Stimulated activated CD4-positive, alpha-beta T cell treated with anti-CD3 and anti-CD28 coated beads, Interleukin-15, amount 100 ng/mL, for 48 hours (primary cell): Measurements from ENCODE around the gene TECTB.
A peak's percentile ranks its signal among the peaks of the same experiment; 100 is the strongest.

Experiments
- DNase-seq, 2 donors: peaks; one replicate each; pipeline ENCODE4 v3.0.0-alpha.2; 2020; ENCODE audit warnings: low read depth in 2 of 2

The TECTB gene

DNA sequence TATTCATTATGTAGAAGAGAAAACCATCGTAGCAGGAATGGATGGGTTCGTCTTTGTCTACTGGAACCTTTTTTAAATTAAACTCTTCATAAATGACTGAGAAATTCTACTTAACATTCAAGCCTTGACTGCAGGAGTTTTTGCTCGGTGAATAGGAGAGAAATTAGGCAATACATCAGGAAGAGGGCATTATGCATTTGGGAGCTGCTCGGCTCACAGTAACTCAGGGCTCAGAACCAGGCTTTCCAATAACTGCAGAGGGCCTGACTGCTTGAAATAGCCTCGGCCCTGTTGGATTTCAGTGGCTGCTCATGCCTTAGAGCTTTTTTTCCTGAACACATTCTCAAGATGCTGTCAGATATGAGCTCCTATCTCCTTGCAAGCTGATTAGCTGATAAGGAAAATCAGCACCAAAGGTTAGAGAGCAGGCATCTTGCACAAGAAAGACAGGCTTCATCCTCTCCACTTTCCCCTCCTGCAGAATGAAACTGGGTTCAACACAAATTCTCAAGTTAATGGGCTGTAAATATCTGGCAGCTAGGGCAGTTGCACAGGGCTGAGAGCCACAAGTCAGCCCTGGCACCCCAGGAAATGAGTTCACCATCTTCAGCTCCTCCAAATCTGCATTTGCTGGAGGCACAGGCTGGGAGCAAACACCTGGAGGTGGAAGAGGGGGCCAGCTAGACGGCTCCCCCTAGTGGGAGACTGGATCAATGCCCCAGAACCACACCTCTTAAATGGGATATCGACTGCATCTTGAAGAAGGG is 24.3 kb downstream of the TECTB start:
- peak in 1 of 2 donors; percentile 7 for DNase-seq

DNA sequence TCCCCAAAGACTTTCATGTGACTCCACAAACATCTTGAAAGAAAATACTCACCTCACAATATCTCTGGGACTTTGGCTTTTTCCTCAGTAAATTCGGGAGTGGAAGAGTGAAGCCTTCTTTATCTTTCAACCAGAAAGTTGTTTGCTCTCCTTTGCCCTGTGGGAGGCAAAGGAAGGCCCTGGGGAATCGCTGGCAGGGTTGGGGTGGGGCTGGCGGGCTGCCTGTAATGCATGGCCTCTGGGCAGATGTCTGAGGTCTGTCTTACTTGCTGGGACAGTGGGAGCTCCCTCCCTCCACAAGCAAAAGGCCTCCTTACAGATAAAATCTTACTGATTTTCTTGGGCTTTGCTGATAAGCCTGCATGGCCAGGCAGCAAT is 24.9 kb downstream of the TECTB start:
- no peak for DNase-seq

DNA sequence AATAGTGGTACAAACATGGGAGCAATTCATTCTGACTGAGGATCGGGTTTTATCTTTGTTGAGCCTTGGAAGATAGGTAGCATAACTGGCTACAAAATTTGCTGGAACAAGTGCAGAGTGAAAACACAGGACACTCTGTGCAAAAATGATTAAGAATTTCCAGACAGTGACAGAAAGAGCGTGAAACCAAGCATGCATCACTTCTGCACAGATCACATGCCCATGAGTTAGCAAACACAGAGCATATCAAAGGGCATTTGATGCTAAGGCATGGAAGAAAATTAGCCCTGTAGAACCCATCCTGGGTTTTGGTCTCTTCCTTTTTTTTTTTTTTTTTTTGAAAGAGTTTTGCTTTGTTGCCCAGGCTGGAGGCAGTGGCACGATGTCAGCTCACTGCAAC is 28.3 kb downstream of the TECTB start:
- no peak for DNase-seq

DNA sequence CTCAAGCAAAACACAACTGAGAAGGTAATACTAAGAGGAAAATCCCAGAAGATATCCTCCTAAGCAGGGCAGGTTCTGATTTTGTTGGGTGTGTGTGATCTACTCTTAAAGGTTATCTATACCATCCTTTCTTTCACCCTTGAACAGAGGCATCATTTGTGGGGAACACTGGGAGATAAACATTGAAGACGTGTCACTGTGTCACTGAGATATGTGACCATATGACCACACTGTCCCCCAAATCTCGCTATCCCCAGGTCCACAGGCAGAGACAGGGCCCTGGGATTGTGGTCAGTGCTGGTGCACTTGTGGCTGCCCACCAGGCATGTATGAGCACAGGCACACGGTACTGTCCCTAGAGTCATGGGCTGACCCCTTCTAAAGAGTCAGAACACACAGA is 30.0 kb downstream of the TECTB start:
- no peak for DNase-seq

DNA sequence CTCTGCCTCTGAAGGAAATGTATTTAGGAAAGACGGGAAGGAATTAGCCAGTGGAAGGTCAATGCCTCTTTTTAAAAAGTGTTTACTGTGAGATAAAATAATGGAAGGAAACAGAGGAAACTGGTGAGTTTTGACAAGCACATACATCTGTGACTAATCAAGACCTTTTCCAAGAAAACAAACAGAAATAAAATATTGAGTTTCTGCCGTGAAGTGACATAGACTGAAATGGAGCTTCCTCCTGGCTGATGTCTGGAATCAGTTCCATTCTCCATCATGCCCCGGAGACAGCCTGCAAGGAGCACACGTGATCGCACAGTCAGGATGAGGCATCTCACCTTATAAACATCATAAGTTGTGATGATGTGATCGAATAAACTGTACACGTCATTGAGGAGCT is 30.7 kb downstream of the TECTB start:
- no peak for DNase-seq

DNA sequence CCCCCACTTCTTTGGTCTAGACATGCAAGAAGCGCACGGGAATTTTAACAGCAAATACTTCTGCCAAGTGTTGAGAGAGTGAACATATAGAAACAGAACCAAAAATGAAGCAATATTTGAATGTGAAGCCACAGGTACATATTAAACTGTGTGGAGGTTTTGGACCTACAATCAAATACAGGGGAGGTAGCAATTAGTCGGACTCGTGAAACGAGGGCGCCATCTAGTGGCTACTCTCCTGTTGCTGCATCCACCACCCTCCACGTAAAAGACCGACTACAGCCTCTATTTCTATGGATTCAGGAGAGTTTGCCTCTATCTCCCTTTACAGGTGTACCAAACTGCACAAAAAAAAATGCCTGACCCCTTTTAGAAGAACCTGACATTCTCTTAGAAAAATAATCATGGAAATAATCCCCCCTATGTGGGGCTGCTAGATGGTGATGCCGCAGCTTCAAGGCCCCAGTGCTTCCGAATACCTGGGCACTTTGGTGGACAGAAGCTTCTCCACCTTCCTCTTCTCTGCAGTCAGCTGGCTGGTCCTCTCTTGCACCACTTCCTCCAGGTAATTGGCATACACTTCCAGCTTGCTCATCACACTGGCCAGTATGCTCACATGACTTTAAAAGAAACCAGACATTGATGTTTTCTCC is 31.7 kb downstream of the TECTB start:
- peak; percentile 58 to 70 for DNase-seq

DNA sequence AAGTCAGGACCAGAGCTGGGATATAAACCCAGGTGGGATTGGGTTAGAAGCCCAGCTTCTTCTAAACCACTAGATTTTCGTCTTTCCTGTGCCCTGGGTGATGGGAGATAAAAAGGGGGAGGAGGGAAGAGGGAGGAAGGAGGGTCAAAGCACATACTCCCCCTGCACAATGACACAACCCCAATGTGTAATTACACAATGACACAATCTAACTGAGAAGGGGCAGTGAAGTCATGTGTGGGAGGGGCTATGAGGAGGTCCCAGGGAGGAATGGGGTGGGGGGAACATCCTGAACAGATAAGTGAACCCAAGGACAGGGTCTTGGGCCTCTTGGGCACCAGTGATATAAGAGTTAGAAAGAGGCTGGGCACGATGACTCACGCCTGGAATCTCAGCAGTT is 44.5 kb downstream of the TECTB start:
- no peak for DNase-seq

DNA sequence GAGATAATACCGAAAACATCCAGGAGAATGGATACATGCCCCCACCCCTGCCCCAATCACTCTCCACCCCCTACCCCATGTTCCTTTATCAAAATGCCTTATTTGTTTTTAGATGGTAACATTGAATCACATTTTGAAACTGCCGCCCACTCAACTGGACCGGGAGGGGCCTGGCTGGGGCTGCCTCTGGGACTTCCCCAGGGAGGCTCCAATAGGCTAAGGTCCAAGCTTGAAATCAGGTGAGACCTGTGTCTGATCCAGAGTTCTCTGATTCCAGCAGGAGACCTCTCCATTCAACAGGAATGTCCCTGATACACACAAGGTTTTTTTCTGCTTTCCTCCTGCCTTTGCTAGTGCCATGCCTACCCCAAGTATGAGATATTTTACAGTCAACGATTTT is 47.0 kb downstream of the TECTB start:
- no peak for DNase-seq

DNA sequence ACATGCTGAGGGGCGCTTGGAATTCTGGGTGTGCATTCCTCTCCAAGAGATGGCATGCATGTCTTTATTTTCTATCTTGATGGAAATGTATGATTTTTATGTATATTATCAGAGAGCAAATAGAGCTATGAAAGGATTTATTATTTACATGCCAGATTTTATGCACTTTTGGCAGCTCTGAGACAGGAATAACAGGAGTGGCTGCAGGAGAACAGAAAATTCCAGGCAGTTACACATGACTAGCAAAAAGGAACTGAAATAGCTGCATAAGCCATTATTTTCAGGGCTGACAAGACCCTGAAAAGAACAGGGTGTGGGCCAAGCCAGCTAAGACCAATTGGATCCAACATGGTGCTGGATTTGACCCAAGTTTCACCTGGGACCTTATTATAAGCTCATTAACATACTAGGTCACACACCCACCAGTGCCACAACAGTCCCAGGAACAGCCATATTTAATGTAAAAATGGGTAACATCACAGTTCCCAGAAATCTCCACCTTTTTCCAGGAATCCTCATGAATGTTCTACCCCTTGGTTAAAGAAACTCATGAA is 47.5 kb downstream of the TECTB start:
- no peak for DNase-seq

DNA sequence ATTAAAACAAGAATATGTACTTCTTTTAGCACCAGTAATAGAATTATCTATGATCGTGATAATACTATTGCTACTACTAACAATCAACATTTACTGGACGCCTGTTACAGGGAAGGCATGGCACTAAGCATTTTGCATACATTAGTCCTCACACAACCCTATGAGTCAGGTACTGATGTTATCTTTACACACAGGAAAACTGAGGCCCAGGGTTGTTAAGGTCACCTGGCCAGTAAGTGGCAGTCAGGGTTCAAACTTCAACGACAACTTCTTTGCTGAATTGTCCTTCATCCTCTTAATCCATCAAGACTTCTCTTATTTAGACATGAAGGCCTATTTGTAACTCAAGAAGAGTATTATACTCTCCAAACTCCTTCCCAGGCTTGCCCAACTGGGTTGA is 48.8 kb downstream of the TECTB start:
- DNase-seq: no peak

DNA sequence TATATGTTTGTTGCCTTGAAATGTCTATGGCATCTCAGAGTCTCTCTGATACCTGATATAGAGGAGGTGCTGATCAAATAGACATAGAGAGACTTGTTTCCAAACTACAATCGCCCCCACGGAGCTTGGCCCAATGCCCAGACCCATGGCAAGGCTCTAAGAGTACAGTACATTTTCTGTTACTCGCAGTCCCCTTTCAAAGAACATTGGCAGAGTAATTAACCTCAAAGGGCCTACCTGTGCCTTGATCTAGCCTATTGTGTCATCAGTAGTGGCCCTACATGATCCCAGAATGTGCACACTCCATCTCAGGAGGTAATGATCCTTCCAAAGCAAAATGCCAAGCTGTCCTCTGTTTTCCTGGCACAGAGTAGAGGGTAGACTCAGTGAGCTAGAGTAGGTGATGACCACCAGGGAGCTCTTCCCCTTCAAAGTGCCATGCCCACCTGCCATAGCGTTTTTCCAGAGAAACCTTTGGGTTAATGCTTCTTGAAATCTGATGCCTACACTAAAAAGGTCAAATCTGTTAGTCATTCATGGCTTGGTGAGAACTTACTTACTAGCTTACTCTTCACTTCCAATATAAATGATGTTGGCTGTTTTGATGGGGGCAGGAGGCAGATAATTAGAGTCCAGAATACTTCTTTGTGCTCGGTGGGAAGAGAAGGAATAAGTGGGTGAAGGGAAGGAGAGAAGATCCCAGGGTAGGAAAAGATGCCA is 49.5 kb downstream of the TECTB start:
- no peak for DNase-seq

DNA sequence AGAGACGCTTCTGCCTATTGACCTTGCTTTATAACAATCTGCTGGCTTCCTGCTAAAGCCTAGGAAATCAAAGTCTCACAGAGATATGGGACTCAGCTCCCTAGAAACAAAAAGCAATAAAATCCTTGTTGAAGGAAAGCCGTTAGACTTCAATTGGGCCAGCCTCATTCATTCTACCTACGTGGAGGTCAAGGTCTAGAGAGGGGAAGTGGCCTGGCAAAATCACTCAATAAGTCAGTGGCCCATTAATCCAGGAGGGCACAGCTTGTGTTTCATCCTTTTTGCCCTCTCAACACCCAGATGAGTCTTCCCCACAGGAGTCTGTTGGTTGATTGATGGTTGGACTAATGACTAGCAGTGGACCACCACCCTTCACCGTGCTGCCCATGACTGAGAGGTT is 50.3 kb downstream of the TECTB start:
- DNase-seq: no peak

DNA sequence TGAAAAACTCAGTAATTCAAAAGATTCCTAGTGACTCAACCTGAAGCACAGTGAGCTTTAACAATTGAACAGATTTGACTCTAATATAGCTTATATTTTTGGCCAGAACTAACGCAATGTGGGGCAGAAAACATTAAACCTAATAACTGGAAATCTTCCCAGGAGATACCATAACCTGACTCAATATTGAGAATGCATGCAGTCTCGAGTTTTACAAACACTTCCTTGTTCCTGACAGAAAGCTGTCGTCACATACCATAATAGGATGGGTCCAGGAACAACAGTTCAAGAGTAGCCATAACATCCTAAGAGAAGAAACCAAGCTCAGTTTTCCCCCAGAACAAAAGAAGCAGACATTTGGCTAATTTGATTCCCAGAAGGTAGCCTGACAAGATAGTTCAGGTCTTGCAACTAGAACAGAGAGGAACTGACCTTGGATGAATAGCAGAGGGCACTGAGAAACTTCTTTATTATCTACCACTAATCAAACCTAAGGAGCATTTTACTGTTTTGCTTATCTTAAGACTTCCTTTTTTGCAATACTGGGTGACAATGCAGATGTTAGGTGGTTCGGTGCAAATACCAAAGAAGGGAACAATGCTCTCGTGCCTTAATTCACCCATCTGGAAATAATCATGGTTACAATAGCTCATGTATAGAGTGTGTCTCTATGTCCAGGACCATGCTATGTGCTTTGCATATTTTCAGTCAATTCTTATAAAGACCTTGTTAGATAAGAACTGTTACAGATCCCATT is 52.1 kb downstream of the TECTB start:
- no peak for DNase-seq

DNA sequence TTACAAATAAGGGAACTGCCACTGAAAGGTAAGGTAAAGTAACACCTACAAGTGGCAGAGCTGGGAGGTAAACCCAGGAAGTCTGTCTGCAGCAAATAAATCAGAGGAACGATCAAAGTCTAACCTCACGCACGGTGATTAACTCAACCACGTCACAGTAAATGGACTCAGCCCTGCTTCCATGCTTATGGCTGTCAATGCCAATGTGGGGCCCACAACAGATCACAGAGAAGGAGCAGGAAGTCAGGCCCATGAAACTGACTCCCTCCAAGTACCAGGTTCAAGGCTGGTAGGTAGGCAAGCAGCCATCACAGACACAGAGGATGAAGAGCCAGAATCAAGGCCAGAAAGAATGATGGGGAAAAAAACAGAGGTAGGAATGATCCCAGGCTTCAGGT is 52.7 kb downstream of the TECTB start:
- no peak for DNase-seq

DNA sequence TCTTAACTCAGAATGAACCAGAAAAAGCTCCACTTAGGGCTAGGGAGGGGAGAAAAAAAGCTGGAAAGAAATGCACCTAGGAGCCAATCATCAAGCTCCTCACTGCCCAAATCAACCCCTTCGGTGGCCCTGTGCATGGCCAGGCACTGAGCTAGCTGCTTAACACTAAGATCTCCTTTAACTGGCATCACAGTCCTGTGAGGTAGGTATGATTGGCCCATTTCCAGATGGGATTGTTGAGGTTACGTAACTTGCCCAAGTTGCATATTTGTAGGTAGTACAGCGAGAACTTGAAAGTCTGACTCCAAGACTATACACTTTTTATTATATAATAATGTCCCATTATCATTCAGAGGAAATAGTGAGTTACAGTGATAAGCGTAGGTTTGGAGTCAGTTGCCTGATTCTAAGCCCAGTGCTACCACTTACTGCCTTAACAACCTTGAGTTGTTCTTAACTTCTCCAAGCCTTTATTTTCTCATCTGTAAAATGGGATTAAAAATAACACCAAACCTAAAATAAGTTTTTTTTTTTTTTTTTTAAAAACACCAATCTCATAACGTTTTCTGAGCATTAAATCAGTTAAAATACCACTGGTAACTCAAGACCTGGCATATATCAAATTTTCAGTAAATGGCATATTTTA is 53.5 kb downstream of the TECTB start:
- DNase-seq: no peak

DNA sequence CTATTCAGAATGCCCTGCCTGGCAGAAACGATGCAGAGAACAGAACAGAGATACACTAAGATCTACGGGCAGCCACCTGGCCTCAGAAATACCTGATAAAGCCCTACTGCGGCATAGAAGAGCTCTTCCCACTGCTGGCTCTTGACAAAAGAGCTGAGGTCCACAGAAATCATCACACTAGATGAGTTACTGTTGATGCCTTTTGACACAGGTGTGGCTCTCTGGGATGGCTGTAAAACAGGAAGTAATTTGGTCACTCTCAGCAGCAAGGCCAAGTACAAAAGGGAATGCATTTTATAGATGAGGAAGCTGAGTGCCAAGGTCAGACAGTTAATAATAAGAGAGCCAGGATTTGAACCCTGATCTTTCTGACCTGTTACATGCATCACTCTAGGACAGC is 55.8 kb downstream of the TECTB start:
- no peak for DNase-seq

DNA sequence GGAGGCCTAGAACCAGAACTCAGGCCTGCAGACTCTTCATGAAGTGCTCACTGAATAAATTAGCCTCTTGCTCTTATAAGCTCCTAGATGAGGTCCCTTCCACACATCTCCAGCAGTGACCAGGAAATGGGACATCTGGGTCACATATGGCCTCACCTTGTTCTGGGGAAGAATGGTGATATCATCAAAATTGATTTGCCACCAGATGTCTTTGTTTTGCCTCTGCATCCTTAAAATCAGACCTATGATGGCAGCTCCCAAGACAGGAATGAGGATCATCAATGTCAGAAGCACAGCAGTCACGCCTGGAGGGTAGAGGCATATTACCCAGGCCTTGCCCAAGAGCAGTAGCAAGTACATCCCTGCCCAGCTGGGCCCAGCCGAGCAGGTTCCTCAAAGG is 57.4 kb downstream of the TECTB start:
- DNase-seq: no peak

DNA sequence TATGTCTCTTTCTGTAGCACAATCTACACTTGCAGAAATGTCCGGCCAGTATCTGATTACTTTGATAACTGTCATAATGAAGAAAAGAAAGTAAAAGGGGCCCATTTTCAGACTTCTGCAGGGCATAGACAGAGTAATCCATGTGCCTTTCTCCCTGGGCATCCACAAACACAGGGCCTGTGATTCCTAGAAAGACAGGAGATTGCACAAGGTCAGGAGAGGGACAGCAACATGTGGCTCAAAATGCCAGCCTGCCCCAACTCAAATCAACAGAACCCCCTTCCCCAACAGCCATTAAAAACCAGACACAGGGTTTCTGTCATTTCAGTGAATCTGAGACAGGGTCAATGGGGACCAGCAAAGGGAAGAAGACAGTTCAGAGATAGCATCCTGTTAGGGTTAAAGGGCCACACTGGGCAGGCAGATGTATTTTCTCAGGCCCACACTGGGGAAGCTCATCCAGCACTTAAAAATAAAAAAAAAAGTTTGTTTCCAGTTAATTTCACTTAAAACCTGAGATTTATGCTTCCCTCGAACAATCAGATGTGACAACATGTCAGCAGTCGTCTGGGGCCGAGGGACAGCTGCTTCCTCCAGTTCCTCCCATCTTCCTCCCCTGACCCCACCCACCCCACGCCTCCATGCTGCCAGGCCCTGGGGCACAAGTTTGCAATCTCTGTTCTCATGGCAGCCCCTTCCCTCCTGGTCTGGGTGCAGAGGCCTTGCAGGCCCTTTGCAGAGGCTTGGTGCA is 60.0 kb downstream of the TECTB start:
- no peak for DNase-seq

DNA sequence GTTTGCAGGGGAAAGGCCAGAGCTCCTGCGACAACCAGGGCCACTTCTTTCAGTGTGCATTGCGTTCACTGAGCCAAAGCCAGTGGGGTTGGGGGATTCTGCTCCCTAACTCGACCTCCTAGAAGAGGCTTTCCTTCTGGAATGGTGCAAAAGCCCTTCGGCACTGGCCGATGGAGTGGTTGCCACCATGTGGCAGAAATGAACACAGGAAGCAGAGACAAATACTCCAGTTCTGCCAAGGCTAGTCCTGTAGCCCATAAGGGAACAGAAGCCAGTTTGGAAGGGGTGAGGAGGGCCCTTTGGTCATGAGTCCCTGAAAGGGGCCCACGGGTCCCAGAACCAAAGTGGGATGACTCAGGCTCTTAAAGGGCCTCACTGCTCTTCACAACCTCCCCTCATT is 61.1 kb downstream of the TECTB start:
- DNase-seq: no peak

DNA sequence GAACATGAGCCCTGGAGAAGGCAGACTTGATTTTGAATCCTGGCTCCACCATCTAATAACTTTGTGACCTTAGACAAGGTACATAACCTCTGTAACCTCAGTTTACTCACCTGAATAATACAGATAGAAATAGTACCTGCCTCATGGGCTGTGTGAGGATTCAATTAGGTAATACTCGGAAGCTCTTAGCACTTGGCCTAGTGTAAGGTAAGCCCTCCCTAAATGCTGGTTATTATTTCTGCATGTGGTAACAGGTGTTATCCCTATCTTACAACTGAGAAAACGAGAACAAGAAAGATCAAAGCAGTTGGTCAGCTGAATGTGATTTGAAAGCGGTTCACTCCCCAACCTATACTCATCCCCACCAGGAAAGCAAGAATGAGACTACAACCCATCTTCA is 62.0 kb downstream of the TECTB start:
- no peak for DNase-seq

DNA sequence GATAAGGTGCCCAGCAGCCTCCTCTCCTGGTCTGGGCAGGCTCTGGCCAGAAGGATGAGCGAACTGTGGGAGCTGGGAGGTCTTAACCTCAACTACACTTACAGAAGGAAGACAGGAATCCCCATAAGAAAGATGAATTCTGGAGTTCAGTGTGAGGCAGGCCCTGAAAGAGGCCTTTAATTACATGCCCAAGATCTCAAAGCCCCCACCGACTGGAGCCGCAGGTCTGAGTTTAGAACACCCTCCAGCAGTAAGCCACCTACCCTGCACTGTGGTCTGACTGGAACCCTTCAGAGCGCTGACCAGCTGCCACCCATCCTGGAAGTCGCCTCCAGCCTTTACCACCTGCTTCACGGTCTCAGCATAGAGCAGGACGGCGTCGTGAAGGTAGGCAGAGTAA is 62.5 kb downstream of the TECTB start:
- no peak for DNase-seq
